ENCODE data around the gene DHRSX. TPM values are rescaled to one million over a fixed set of nuclear protein-coding genes. Genes with fewer than 3 reads are reported as not detected.

Gene DHRSX
- total and polyA plus RNA-seq, 7 experiments from 2014 or later: 15.0 to 26.2 (median 17.6) TPM

GRCh38 chrX:2412131-2412530 is 88.6 kb downstream of the DHRSX start:
- DNase-seq (no peak), ATAC-seq (no peak)
- Mint-ChIP-seq H3K36me3 (peaks cover 0 to 38% (median 36%) of the 10 kb centered on the region in 5 donors), H3K4me1 (no peaks in the 10 kb centered on the region), H3K27ac (no peak overlapping the region), H3K27me3 (no peaks in the 10 kb centered on the region), H3K4me3 (no peak overlapping the region), H3K9me3 (peaks cover 0 to 21% (median 2%) of the 10 kb centered on the region in 11 donors)
- Histone ChIP-seq H3K9me3 (ENCODE audit: control insufficient read depth in 2 of 3, low read length in 3 of 3) (peaks cover 0 to 9% (median under 1%) of the 10 kb centered on the region in 3 experiments), H3K27ac (ENCODE audit: low read depth, low read length) (no peak overlapping the region), H3K4me1 (ENCODE audit: control insufficient read depth in 2 of 2, insufficient read depth in 2 of 2, low read length in 2 of 2) (no peaks in the 10 kb centered on the region), H3K27me3 (ENCODE audit: control insufficient read depth in 2 of 2, insufficient read depth in 2 of 2, low read length in 2 of 2) (no peaks in the 10 kb centered on the region), H3K4me3 (ENCODE audit: low read length) (no peak overlapping the region), H3K36me3 (ENCODE audit: control insufficient read depth in 2 of 3, insufficient read depth in 3 of 3, low read length in 3 of 3) (peaks cover 0 to 21% (median 0%) of the 10 kb centered on the region in 3 experiments)
- ChIA-PET POLR2A (no interaction called here), CTCF (no interaction called here)
- intact Hi-C loops (cut with micrococcal nuclease): no loop called here

DNA sequence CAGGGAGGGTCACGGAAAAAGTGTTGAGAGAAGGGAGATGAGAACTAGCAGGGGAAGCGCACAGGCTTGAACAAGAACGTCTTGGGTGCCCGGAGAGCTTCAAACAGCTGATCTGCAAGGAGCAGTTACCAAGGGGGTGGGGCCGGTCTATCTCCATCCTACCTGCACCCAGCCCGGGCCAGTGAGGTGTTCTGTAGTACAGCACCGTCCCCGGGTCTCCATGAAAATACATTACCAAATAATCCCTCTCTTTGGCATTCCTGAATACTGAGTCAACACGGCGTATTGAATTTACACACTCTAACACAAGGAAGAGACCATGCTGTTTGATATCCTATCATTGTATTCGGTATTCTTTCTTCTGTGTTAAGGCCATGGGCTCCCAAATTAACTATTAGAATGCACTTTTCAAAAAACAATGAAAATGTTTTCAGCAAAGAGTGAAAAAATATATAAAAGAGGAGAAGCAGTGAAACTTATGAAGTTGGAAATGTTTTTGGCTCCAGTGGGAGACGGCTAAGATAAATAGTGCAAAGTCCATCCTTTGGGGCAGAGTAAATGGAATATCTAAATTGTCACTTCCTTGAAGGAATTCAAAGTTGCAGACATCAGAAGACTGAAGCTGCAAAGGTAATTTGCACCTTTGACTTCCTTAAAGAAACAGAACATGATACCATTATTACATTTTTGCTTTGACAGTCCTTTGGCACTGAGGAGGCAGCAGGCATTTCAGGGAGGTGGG is 90.3 kb downstream of the DHRSX start:
- H3K36me3 Mint-ChIP-seq: peaks cover 0 to 48% (median 45%) of the 10 kb centered on the region in 5 donors

GRCh38 chrX:2409796-2410195 is 91.0 kb downstream of the DHRSX start:
- Mint-ChIP-seq H3K27me3 (no peaks in the 10 kb centered on the region), H3K27ac (no peak overlapping the region), H3K9me3 (peaks cover 0 to 28% (median 6%) of the 10 kb centered on the region in 11 donors), H3K4me1 (no peaks in the 10 kb centered on the region), H3K36me3 (peaks cover 0 to 50% (median 45%) of the 10 kb centered on the region in 5 donors), H3K4me3 (no peak overlapping the region)
- no peak for ATAC-seq
- Histone ChIP-seq H3K36me3 (ENCODE audit: control insufficient read depth in 2 of 3, insufficient read depth in 3 of 3, low read length in 3 of 3) (peaks cover 0 to 27% (median 0%) of the 10 kb centered on the region in 3 experiments), H3K27ac (ENCODE audit: low read depth, low read length) (no peak overlapping the region), H3K4me3 (ENCODE audit: low read length) (no peak overlapping the region), H3K27me3 (ENCODE audit: control insufficient read depth in 2 of 2, insufficient read depth in 2 of 2, low read length in 2 of 2) (no peaks in the 10 kb centered on the region), H3K9me3 (ENCODE audit: control insufficient read depth in 2 of 3, low read length in 3 of 3) (peaks cover 0 to 15% (median 5%) of the 10 kb centered on the region in 3 experiments), H3K4me1 (ENCODE audit: control insufficient read depth in 2 of 2, insufficient read depth in 2 of 2, low read length in 2 of 2) (no peaks in the 10 kb centered on the region)
- DNase-seq: no peak
- intact Hi-C loops (cut with micrococcal nuclease): no loop called here
- CTCF ChIA-PET: no interaction called here
- POLR2A ChIA-PET: no interaction called here

More for the DNA sequence above, 90.3 kb downstream of the DHRSX start:
- Histone ChIP-seq H3K4me1 (ENCODE audit: control insufficient read depth in 2 of 2, insufficient read depth in 2 of 2, low read length in 2 of 2) (no peaks in the 10 kb centered on the region), H3K36me3 (ENCODE audit: control insufficient read depth in 2 of 3, insufficient read depth in 3 of 3, low read length in 3 of 3) (peaks cover 0 to 27% (median 0%) of the 10 kb centered on the region in 3 experiments), H3K27me3 (ENCODE audit: control insufficient read depth in 2 of 2, insufficient read depth in 2 of 2, low read length in 2 of 2) (no peaks in the 10 kb centered on the region), H3K27ac (ENCODE audit: low read depth, low read length) (no peak overlapping the region), H3K4me3 (ENCODE audit: low read length) (no peak overlapping the region), H3K9me3 (ENCODE audit: control insufficient read depth in 2 of 3, low read length in 3 of 3) (peaks cover 0 to 15% (median 5%) of the 10 kb centered on the region in 3 experiments)
- intact Hi-C loops (cut with micrococcal nuclease): no loop called here
- ChIA-PET POLR2A (no interaction called here), CTCF (no interaction called here)
- Mint-ChIP-seq H3K9me3 (peaks cover 0 to 28% (median 6%) of the 10 kb centered on the region in 11 donors), H3K4me3 (no peak overlapping the region), H3K4me1 (no peaks in the 10 kb centered on the region), H3K27ac (no peak overlapping the region), H3K27me3 (no peaks in the 10 kb centered on the region)
- DNase-seq (no peak), ATAC-seq (no peak)

- peaks cover 0 to 27% (median 0%) of the 10 kb centered on the region in 3 experiments for H3K36me3 ChIP-seq (ENCODE audit: control insufficient read depth in 2 of 3, insufficient read depth in 3 of 3, low read length in 3 of 3)
- Mint-ChIP-seq H3K4me3 (no peak overlapping the region), H3K36me3 (peaks cover 0 to 56% (median 45%) of the 10 kb centered on the region in 5 donors), H3K27ac (no peak overlapping the region), H3K9me3 (peaks cover 0 to 28% (median 6%) of the 10 kb centered on the region in 11 donors), H3K4me1 (no peaks in the 10 kb centered on the region), H3K27me3 (no peaks in the 10 kb centered on the region)
- H3K4me1 ChIP-seq (ENCODE audit: control insufficient read depth in 2 of 2, insufficient read depth in 2 of 2, low read length in 2 of 2): no peaks in the 10 kb centered on the region
- POLR2A ChIA-PET: no interaction called here
- H3K27me3 ChIP-seq (ENCODE audit: control insufficient read depth in 2 of 2, insufficient read depth in 2 of 2, low read length in 2 of 2): no peaks in the 10 kb centered on the region
- intact Hi-C loops (cut with micrococcal nuclease): no loop called here
- CTCF ChIA-PET: no interaction called here
- DNase-seq: no peak
- peaks cover 0 to 11% (median 5%) of the 10 kb centered on the region in 3 experiments for H3K9me3 ChIP-seq (ENCODE audit: control insufficient read depth in 2 of 3, low read length in 3 of 3)
- H3K4me3 ChIP-seq (ENCODE audit: low read length): no peak overlapping the region
- ATAC-seq: no peak
- no peak overlapping the region for H3K27ac ChIP-seq (ENCODE audit: low read depth, low read length)
These were observed 91.9 kb downstream of the DHRSX start for GRCh38 chrX:2408856-2409255.

- no peak for ATAC-seq
- H3K4me3 Mint-ChIP-seq: no peak overlapping the region
- no peak overlapping the region for H3K27ac Mint-ChIP-seq
- H3K4me1 Mint-ChIP-seq: peaks cover 0 to 1% (median 0%) of the 10 kb centered on the region in 7 donors
- peaks cover 0 to 28% (median 6%) of the 10 kb centered on the region in 11 donors for H3K9me3 Mint-ChIP-seq
- DNase-seq: no peak
- Histone ChIP-seq H3K27me3 (ENCODE audit: control insufficient read depth in 2 of 2, insufficient read depth in 2 of 2, low read length in 2 of 2) (no peaks in the 10 kb centered on the region), H3K36me3 (ENCODE audit: control insufficient read depth in 2 of 3, insufficient read depth in 3 of 3, low read length in 3 of 3) (peaks cover 0 to 31% (median 0%) of the 10 kb centered on the region in 3 experiments), H3K4me1 (ENCODE audit: control insufficient read depth in 2 of 2, insufficient read depth in 2 of 2, low read length in 2 of 2) (no peaks in the 10 kb centered on the region), H3K27ac (ENCODE audit: low read depth, low read length) (no peak overlapping the region), H3K9me3 (ENCODE audit: control insufficient read depth in 2 of 3, low read length in 3 of 3) (peaks cover 0 to 11% (median 5%) of the 10 kb centered on the region in 3 experiments), H3K4me3 (ENCODE audit: low read length) (no peak overlapping the region)
- H3K36me3 Mint-ChIP-seq: peaks cover 2 to 65% (median 47%) of the 10 kb centered on the region in 5 donors
- CTCF ChIA-PET: no interaction called here
- H3K27me3 Mint-ChIP-seq: no peaks in the 10 kb centered on the region
- intact Hi-C loops (cut with micrococcal nuclease): no loop called here
- POLR2A ChIA-PET: no interaction called here
These were observed 93.8 kb downstream of the DHRSX start for GRCh38 chrX:2406891-2407518.

DNA sequence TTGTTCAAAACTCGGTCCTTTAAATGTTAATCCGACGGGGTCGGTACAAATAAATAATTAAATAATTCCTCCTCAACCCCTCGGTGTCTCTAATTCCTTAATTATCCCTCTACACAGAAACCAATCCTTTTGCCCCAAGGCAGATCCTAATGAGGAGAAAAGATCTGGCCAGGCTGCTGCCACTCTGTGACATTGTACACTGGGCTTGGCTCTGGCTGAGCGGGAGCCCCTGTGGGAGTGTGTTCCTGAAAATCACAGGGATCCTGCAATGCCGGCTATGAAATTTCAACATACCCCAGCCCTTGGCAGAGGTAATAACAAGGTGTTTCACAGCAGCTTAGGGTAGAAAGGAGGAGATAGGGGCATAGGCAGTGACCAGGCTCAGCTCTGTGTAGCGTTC is 96.0 kb downstream of the DHRSX start:
- peaks cover 0 to 6% (median 0%) of the 10 kb centered on the region in 7 donors for H3K4me1 Mint-ChIP-seq
- no peak overlapping the region for H3K4me3 ChIP-seq (ENCODE audit: low read length)
- H3K27me3 ChIP-seq (ENCODE audit: control insufficient read depth in 2 of 2, insufficient read depth in 2 of 2, low read length in 2 of 2): no peaks in the 10 kb centered on the region
- ChIA-PET CTCF (no interaction called here), POLR2A (no interaction called here)
- no peak overlapping the region for H3K27ac Mint-ChIP-seq
- intact Hi-C loops (cut with micrococcal nuclease): no loop called here
- H3K9me3 Mint-ChIP-seq: peaks cover 0 to 28% (median 6%) of the 10 kb centered on the region in 11 donors
- peaks cover 0 to 26% (median 0%) of the 10 kb centered on the region in 3 experiments for H3K36me3 ChIP-seq (ENCODE audit: control insufficient read depth in 2 of 3, insufficient read depth in 3 of 3, low read length in 3 of 3)
- no peaks in the 10 kb centered on the region for H3K27me3 Mint-ChIP-seq
- H3K9me3 ChIP-seq (ENCODE audit: control insufficient read depth in 2 of 3, low read length in 3 of 3): peaks cover 0 to 11% (median 5%) of the 10 kb centered on the region in 3 experiments
- ATAC-seq: no peak
- H3K36me3 Mint-ChIP-seq: peaks cover 10 to 72% (median 51%) of the 10 kb centered on the region in 5 donors
- no peak overlapping the region for H3K4me3 Mint-ChIP-seq
- no peak for DNase-seq
- H3K27ac ChIP-seq (ENCODE audit: low read depth, low read length): no peak overlapping the region
- H3K4me1 ChIP-seq (ENCODE audit: control insufficient read depth in 2 of 2, insufficient read depth in 2 of 2, low read length in 2 of 2): no peaks in the 10 kb centered on the region

Measured in naive thymus-derived CD4-positive, alpha-beta T cell (primary cell).